IMR-90 (cell line): ENCODE data around the gene TRAFD1. TPM values are rescaled to one million over a fixed set of nuclear protein-coding genes. Genes with fewer than 3 reads are reported as not detected.

Experiments used
- ATAC-seq: fragments of 200-7000 bp; cut with Tn5 transposase; 2 replicates; pipeline ENCODE4 v1.9.1; 2020; ENCODE audit warnings: low read depth, mild to moderate bottlenecking, moderate library complexity
- BruUV-seq: library from RNA; stranded (reverse); fragments of 400-500 nt; replicated peaks from 2 replicates; lab custom pipeline; 2021; lab: Mats Ljungman, UMichigan
- CTCF ChIA-PET: fragments of 300-600 bp; formaldehyde crosslinking; extraction: SDS; loops from one replicate; lab custom pipeline; 2021; ENCODE audit warnings: antibody characterized with exemption; lab: Yijun Ruan, JAX
- POLR2A ChIA-PET: fragments of 300-600 bp; sonication (Branson Sonifier 250); formaldehyde crosslinking; loops from one replicate; lab custom pipeline; 2022; ENCODE audit warnings: antibody characterized with exemption; ENCODE audit not compliant: unreplicated experiment; lab: Charles Lee
- DNase-seq: peaks from one replicate; pipeline ENCODE4 v3.0.0; 2013
- H2AFZ ChIP-seq: replicated peaks from 2 replicates; pipeline ENCODE3; 2013; ENCODE audit warnings: low read length, mild to moderate bottlenecking; ENCODE audit not compliant: poor library complexity
- H2AK5ac ChIP-seq: 2 replicates; pipeline ENCODE4 v1.6.1; 2013; ENCODE audit warnings: low read depth, low read length, inconsistent platforms
- H2AK9ac ChIP-seq: replicated peaks from 2 replicates; pipeline ENCODE3; 2013; ENCODE audit warnings: mild to moderate bottlenecking, low read depth, low read length, moderate library complexity; ENCODE audit not compliant: poor library complexity
- H2BK120ac ChIP-seq: 2 replicates; pipeline ENCODE4 v1.6.1; 2013; ENCODE audit warnings: low read depth, low read length, inconsistent platforms
- H2BK15ac ChIP-seq: 3 replicates; pipeline ENCODE4 v1.6.1; 2013; ENCODE audit warnings: low read depth, low read length, inconsistent platforms
- H2BK20ac ChIP-seq: 2 replicates; pipeline ENCODE4 v1.6.1; 2013; ENCODE audit warnings: low read depth, mild to moderate bottlenecking, inconsistent platforms, low read length, moderate library complexity
- H2BK5ac ChIP-seq: 2 replicates; pipeline ENCODE4 v1.6.1; 2013; ENCODE audit warnings: mild to moderate bottlenecking, low read depth, low read length, inconsistent platforms; ENCODE audit not compliant: poor library complexity, severe bottlenecking
- H3K14ac ChIP-seq: replicated peaks from 2 replicates; pipeline ENCODE4 v1.6.1; 2013; ENCODE audit warnings: low read depth, low read length, inconsistent platforms
- H3K18ac ChIP-seq: 2 replicates; pipeline ENCODE4 v1.6.1; 2013; ENCODE audit warnings: low read depth, low read length, control low read depth
- H3K23ac ChIP-seq: 2 replicates; pipeline ENCODE4 v1.6.1; 2013; ENCODE audit warnings: low read depth, low read length, inconsistent platforms
- H3K27ac ChIP-seq: 2 replicates; pipeline ENCODE4 v1.5.1; 2013; ENCODE audit warnings: mild to moderate bottlenecking, control low read depth, low read length; ENCODE audit not compliant: insufficient read depth
- H3K27me3 ChIP-seq: 2 replicates; pipeline ENCODE4 v1.6.1; 2013; ENCODE audit warnings: low read length; ENCODE audit not compliant: control insufficient read depth, insufficient read depth
- H3K36me3 ChIP-seq: 2 replicates; pipeline ENCODE4 v1.6.1; 2013; ENCODE audit warnings: low read length, mixed read lengths; ENCODE audit not compliant: control insufficient read depth, insufficient read depth
- H3K4ac ChIP-seq: 2 replicates; pipeline ENCODE4 v1.6.1; 2013; ENCODE audit warnings: low read depth, low read length, inconsistent platforms
- H3K4me1 ChIP-seq: 2 replicates; pipeline ENCODE4 v1.6.1; 2013; ENCODE audit warnings: low read length, mixed read lengths; ENCODE audit not compliant: control insufficient read depth, insufficient read depth
- H3K4me2 ChIP-seq: 2 replicates; pipeline ENCODE4 v1.6.1; 2013; ENCODE audit warnings: low read depth, mild to moderate bottlenecking, control low read depth, low read length, moderate library complexity
- H3K4me3 ChIP-seq: 2 replicates; pipeline ENCODE4 v1.5.1; 2013; ENCODE audit warnings: low read depth, mild to moderate bottlenecking, control low read depth, low read length, moderate library complexity; ENCODE audit not compliant: insufficient read depth
- H3K56ac ChIP-seq: 2 replicates; pipeline ENCODE4 v1.6.1; 2013; ENCODE audit warnings: low read length, inconsistent platforms; ENCODE audit not compliant: insufficient read depth; ENCODE audit errors: extremely low read depth
- H3K79me1 ChIP-seq, 2 experiments: 2 replicates each; pipeline ENCODE4 v1.6.1; 2013; ENCODE audit warnings: low read length in 2 of 2, inconsistent platforms in 1 of 2, low read depth in 1 of 2
- H3K9ac ChIP-seq: 2 replicates; pipeline ENCODE4 v1.6.1; 2013; ENCODE audit warnings: low read depth, low read length, control low read depth
- H3K9me1 ChIP-seq: 2 replicates; pipeline ENCODE4 v1.6.1; 2013; ENCODE audit warnings: low read length, inconsistent platforms; ENCODE audit not compliant: insufficient read depth
- H3K9me3 ChIP-seq: 2 replicates; pipeline ENCODE4 v1.6.1; 2013; ENCODE audit warnings: low read length; ENCODE audit not compliant: control insufficient read depth, insufficient read depth
- H4K20me1 ChIP-seq: 2 replicates; pipeline ENCODE4 v1.6.1; 2013; ENCODE audit warnings: low read length, inconsistent platforms; ENCODE audit not compliant: insufficient read depth
- H4K5ac ChIP-seq: 2 replicates; pipeline ENCODE4 v1.6.1; 2013; ENCODE audit warnings: mild to moderate bottlenecking, low read depth, low read length, control low read depth
- H4K8ac ChIP-seq, 2 experiments: 2 replicates each; pipeline ENCODE4 v1.6.1; 2013; ENCODE audit warnings: low read depth in 2 of 2, low read length in 2 of 2, control low read depth in 1 of 2, inconsistent platforms in 1 of 2
- H4K91ac ChIP-seq: 2 replicates; pipeline ENCODE4 v1.6.1; 2013; ENCODE audit warnings: low read depth, low read length, inconsistent platforms; ENCODE audit not compliant: insufficient read depth
- BHLHE40 ChIP-seq: fragments of 150-350 bp; IDR thresholded peaks from 2 replicates; pipeline ENCODE4 v1.6.1; 2016; ENCODE audit warnings: mild to moderate bottlenecking, low read depth, low read length
- CEBPB ChIP-seq: IDR thresholded peaks from 2 replicates; pipeline ENCODE4 v1.6.1; 2012; ENCODE audit warnings: low read depth, low read length, improper control_type of control experiment
- CHD1 ChIP-seq: IDR thresholded peaks from 2 replicates; pipeline ENCODE4 v1.6.1; 2012; ENCODE audit warnings: low read depth, low read length, improper control_type of control experiment
- CTCF ChIP-seq: conservative IDR thresholded peaks from 2 replicates; pipeline ENCODE4 v1.5.1; 2012; ENCODE audit warnings: mild to moderate bottlenecking, low read depth, low read length, improper control_type of control experiment
- ELK1 ChIP-seq: fragments of 150-350 bp; IDR thresholded peaks from 2 replicates; pipeline ENCODE4 v1.6.1; 2016; ENCODE audit warnings: low read depth, mild to moderate bottlenecking, low read length, moderate library complexity, borderline replicate concordance
- FOS ChIP-seq: fragments of 150-350 bp; IDR thresholded peaks from 2 replicates; pipeline ENCODE4 v1.6.1; 2016; ENCODE audit warnings: low read depth, low read length
- MAFK ChIP-seq: IDR thresholded peaks from 2 replicates; pipeline ENCODE4 v1.6.1; 2012; ENCODE audit warnings: low read depth, low read length, improper control_type of control experiment
- MAZ ChIP-seq: IDR thresholded peaks from 2 replicates; pipeline ENCODE4 v1.6.1; 2012; ENCODE audit warnings: low read depth, mild to moderate bottlenecking, low read length, improper control_type of control experiment, moderate library complexity, borderline replicate concordance
- MXI1 ChIP-seq: IDR thresholded peaks from 2 replicates; pipeline ENCODE4 v1.6.1; 2012; ENCODE audit warnings: low read depth, mild to moderate bottlenecking, low read length, moderate library complexity, borderline replicate concordance
- NFE2L2 ChIP-seq: fragments of 150-350 bp; IDR thresholded peaks from 2 replicates; pipeline ENCODE4 v1.6.1; 2016; ENCODE audit warnings: low read depth, mild to moderate bottlenecking, low read length
- POLR2A ChIP-seq: IDR thresholded peaks from 2 replicates; pipeline ENCODE4 v1.6.1; 2012; ENCODE audit warnings: mild to moderate bottlenecking, low read depth, low read length
- RAD21 ChIP-seq: IDR thresholded peaks from 2 replicates; pipeline ENCODE4 v1.6.1; 2012; ENCODE audit warnings: low read length, improper control_type of control experiment
- RCOR1 ChIP-seq: IDR thresholded peaks from 2 replicates; pipeline ENCODE4 v1.6.1; 2012; ENCODE audit warnings: mild to moderate bottlenecking, low read length, improper control_type of control experiment; ENCODE audit not compliant: insufficient replicate concordance
- RFX5 ChIP-seq: IDR thresholded peaks from 2 replicates; pipeline ENCODE4 v1.8.0; 2012; ENCODE audit warnings: low read depth, mild to moderate bottlenecking, low read length, moderate library complexity
- SMC3 ChIP-seq: fragments of 150-350 bp; IDR thresholded peaks from 2 replicates; pipeline ENCODE4 v1.6.1; 2016; ENCODE audit warnings: low read depth, mild to moderate bottlenecking, antibody characterized with exemption, low read length, moderate library complexity
- USF2 ChIP-seq: fragments of 150-350 bp; IDR thresholded peaks from 2 replicates; pipeline ENCODE4 v1.6.1; 2017; ENCODE audit warnings: mild to moderate bottlenecking, antibody characterized with exemption, low read length, low read depth
- WGBS, 2 experiments: methylation state at CpG; one replicate each; pipeline versions ENCODE4 v1.1.5 to v1.1.7; 2013; ENCODE audit warnings: missing lambda C conversion rate in 2 of 2; ENCODE audit not compliant: insufficient read length in 1 of 2; ENCODE audit errors: extremely low coverage in 2 of 2; 5-methylcytosine and 5-hydroxymethylcytosine counted together
- dilution Hi-C: fragments of 300-500 bp; cut with HindIII; formaldehyde crosslinking; loops from one replicate; pipeline ENCODE4 v1.14.3; 2018; ENCODE audit warnings: low sequenced_read_pairs; ENCODE audit not compliant: unreplicated experiment
- in situ Hi-C: fragments of 300-500 bp; cut with MboI; formaldehyde crosslinking; loops from 3 replicates; pipeline ENCODE4 v1.14.3; 2019; ENCODE audit warnings: low sequenced_read_pairs, inconsistent platforms, mixed read lengths
- intact Hi-C: fragments of 100-400 bp; cut with micrococcal nuclease; formaldehyde crosslinking; loops from 2 replicates; pipeline ENCODE4 v1.10.0; 2022
- polyA plus RNA-seq, 3 experiments: library from polyadenylated mRNA; depleted of rRNA; stranded (reverse); fragments of >200 nt; gene quantifications; 2 replicates each; pipeline ENCODE4 v1.2.3, GENCODE V29; 2012; ENCODE audit warnings: low replicate concordance in 1 of 3
- total RNA-seq: library from RNA; depleted of rRNA; stranded (reverse); fragments of >200 nt; gene quantifications from 2 replicates; pipeline ENCODE4 v1.2.3, GENCODE V29; 2012

The TRAFD1 gene
- total and polyA plus RNA-seq, 2 of the 4 experiments (the other 2 are of a cell fraction): 41.3 to 70.4 TPM

- 83% methylated on average over 1 of the region's 13 CpGs; no CpG with 5 or more reads in 1 of the 2 experiments for WGBS, 2 experiments
Measured at GRCh38 chr12:112165624-112166023, 40.3 kb downstream of the TRAFD1 start.

More at GRCh38 chr12:112165624-112166023, 40.3 kb downstream of the TRAFD1 start:
- Histone ChIP-seq H3K18ac (no peak overlapping the region), H3K4me3 (no peak overlapping the region), H3K27ac (no peak overlapping the region), H3K79me1 (no peaks in the 10 kb centered on the region), H2AFZ (no peak overlapping the region), H2BK5ac (no peak overlapping the region), H3K36me3 (peaks cover 41% of the 10 kb centered on the region), H4K91ac (no peak overlapping the region), H3K9me1 (0 out of 2 replicates have a peak, but pooled peaks cover 4% of the 10 kb centered on the region), H2BK15ac (no peak overlapping the region), H3K14ac (no peak overlapping the region), H3K9me3 (no peaks in the 10 kb centered on the region), H4K8ac (no peak overlapping the region), H3K27me3 (no peaks in the 10 kb centered on the region), H3K56ac (no peak overlapping the region), H2AK5ac (no peak overlapping the region), H3K9ac (no peak overlapping the region), H2BK20ac (no peak overlapping the region), H2BK120ac (no peak overlapping the region), H4K20me1 (no peaks in the 10 kb centered on the region), H3K4me1 (no peaks in the 10 kb centered on the region), H2AK9ac (peak overlapping the region; percentile 15), H3K4ac (no peak overlapping the region), H3K4me2 (no peak overlapping the region), H4K5ac (no peak overlapping the region), H3K23ac (no peak overlapping the region)
- POLR2A ChIA-PET: no interaction called here
- TF ChIP-seq RAD21 (no peak), SMC3 (no peak), RCOR1 (no peak), MAZ (no peak), FOS (no peak), POLR2A (no peak), USF2 (no peak), NFE2L2 (no peak), CEBPB (no peak), BHLHE40 (no peak), CTCF (no peak), MXI1 (no peak), ELK1 (no peak), RFX5 (no peak), CHD1 (no peak), MAFK (no peak)
- CTCF ChIA-PET: no interaction called here
- no peak for ATAC-seq
- dilution Hi-C loops (no loop called here), in situ Hi-C loops (no loop called here), intact Hi-C loops (no loop called here)
- no TSS peak for BruUV-seq
- DNase-seq: no peak
